Esophagus muscularis mucosa (tissue), 3 donors: Measurements from ENCODE around the gene IMPDH2.

ENCODE experiments used
- CTCF ChIP-seq, 3 experiments: fragments of 200-600 bp in 2 of 3; fragments of 450-650 bp in 1 of 3; sonication (generic) in 2 of 3; IDR thresholded peaks; one replicate each; pipeline ENCODE4 v1.5.1; 2017 to 2019; ENCODE audit warnings: antibody characterized with exemption in 3 of 3, mild to moderate bottlenecking in 2 of 3, moderate library complexity in 1 of 3
- POLR2A ChIP-seq: fragments of 450-650 bp; IDR thresholded peaks from one replicate; pipeline ENCODE4 v1.6.1; 2017; ENCODE audit warnings: antibody characterized with exemption, moderate library complexity, mild to moderate bottlenecking, low read depth
- POLR2AphosphoS5 ChIP-seq, 2 donors: sonication (generic); formaldehyde crosslinking; IDR thresholded peaks; one replicate each; pipeline ENCODE4 v1.6.1; 2017; ENCODE audit warnings: antibody characterized with exemption in 2 of 2

- TF ChIP-seq POLR2A = no peak
- no peak for TF ChIP-seq CTCF (IDR thresholded peaks at IDR 0.05)
- no peak for TF ChIP-seq POLR2AphosphoS5 (IDR thresholded peaks at IDR 0.05)
Measured at GRCh38 chr3:49029563-49029884, 326 bp upstream of the IMPDH2 start.
